Lower leg skin (tissue), 3 donors: Measurements from ENCODE around the gene LIN37.

ENCODE experiments used
- CTCF ChIP-seq, 3 donors: fragments of 450-650 bp; IDR thresholded peaks; one replicate each; pipeline ENCODE4 v1.5.1; 2016; ENCODE audit warnings: antibody characterized with exemption in 3 of 3, mild to moderate bottlenecking in 3 of 3, moderate library complexity in 2 of 3
- POLR2A ChIP-seq, 2 donors: fragments of 450-650 bp; IDR thresholded peaks; one replicate each; pipeline ENCODE4 v1.6.1; 2016 to 2017; ENCODE audit warnings: antibody characterized with exemption in 2 of 2, mild to moderate bottlenecking in 1 of 2, moderate library complexity in 1 of 2

DNA sequence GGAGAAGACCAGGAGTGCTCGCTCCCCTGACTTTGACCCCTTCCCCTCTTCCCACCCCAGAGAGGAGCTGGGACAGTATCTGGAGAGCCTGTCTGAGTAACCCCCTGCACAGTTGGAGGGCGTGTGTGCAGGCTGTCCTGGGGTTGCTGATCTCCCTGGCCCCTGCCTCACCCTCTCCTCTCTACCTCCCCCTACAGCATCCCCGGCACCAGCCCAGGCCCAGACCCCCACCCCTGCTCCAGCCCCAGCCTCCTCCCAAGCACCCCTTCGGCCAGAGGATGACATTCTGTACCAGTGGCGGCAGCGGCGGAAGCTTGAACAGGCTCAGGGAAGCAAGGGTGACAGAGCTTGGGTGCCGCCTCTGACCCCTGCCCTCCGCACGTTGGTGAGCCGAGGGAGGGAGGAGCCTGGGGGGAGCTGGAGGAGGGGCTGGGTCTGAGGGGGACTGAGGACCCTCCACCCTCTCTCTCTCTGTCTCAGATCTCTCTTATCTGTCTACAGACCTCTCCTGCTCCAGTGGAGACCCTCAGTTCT, 18.3 kb downstream of the LIN37 start:
- TF ChIP-seq CTCF (IDR thresholded peaks at IDR 0.05) (no peak), POLR2A (IDR thresholded peaks at IDR 0.05) (no peak)
